Measurements from ENCODE around the gene COPB2. TPM values are rescaled to one million over a fixed set of nuclear protein-coding genes. Genes with fewer than 3 reads are reported as not detected.

The COPB2 gene
- total and polyA plus RNA-seq, 10 of the 15 experiments (the other 5 are each of a cell fraction or from before 2014, with no cell fraction given): 51.3 to 143 (median 116) TPM

- no TSS peak for BruUV-seq (replicated peaks)
- Histone ChIP-seq H4K20me1 (ENCODE audit: control insufficient read depth, insufficient read depth) (no peaks in the 10 kb centered on the region), H3K36me3 (ENCODE audit: control insufficient read depth in 2 of 2, insufficient read depth in 2 of 2, low read length in 1 of 2) (no peaks in the 10 kb centered on the region; a peak in 1 of 4 replicates), H3K9ac (ENCODE audit: control insufficient read depth, insufficient read depth, low read length) (no peak overlapping the region), H3K9me3 (replicated peaks; ENCODE audit: control insufficient read depth, insufficient read depth, low read length) (no peaks in the 10 kb centered on the region), H3K79me2 (ENCODE audit: control insufficient read depth, insufficient read depth, low read length) (no peaks in the 10 kb centered on the region), H3K4me2 (ENCODE audit: control insufficient read depth, insufficient read depth) (no peak overlapping the region), H2AFZ (ENCODE audit: control insufficient read depth, low read depth, low read length) (no peak overlapping the region), H3K4me3 (no peak overlapping the region), H3K27me3 (replicated peaks in 1 of 2; ENCODE audit: control insufficient read depth in 2 of 2, insufficient read depth in 2 of 2, low read length in 1 of 2) (no peaks in the 10 kb centered on the region), H3K4me1 (ENCODE audit: control insufficient read depth, insufficient read depth, low read length) (no peaks in the 10 kb centered on the region), H3K27ac (ENCODE audit: control insufficient read depth, insufficient read depth) (no peak overlapping the region)
- POLR2A ChIA-PET: no interaction called here
- intact Hi-C loops (cut with micrococcal nuclease; ENCODE audit: unreplicated experiment): loop anchor here (5.0 kb wide), 2 partner anchors 776 to 1436 kb away; no protein-coding TSS in a partner anchor
- SMC1A ChIA-PET (ENCODE audit: uncharacterized antibody, unreplicated experiment): interaction anchor here (1.1 to 1.5 kb wide), 3 partner anchors 93 to 1727 kb away, joined by 3 to 5 read pairs (median 3); no protein-coding TSS in a partner anchor
- in situ Hi-C loops (cut with MboI): loop anchor here (25.0 kb wide), 1 partner anchor 1436 kb away; no protein-coding TSS in a partner anchor
- DNase-seq (ENCODE audit: low read depth, low spot score) (no peak), ATAC-seq (no peak), FAIRE-seq (no peak)
- RAD21 ChIA-PET (ENCODE audit: unreplicated experiment): interaction anchor here (1.0 kb wide), 1 partner anchor 136 kb away, joined by 4 read pairs; no protein-coding TSS in a partner anchor
- 74% methylated on average over 5 of the region's 5 CpGs for WGBS (ENCODE audit: insufficient coverage, insufficient replicate concordance, low lambda C conversion rate, missing lambda C conversion rate)
- CTCF ChIA-PET: interaction anchor here (1.0 to 1.9 kb wide), 5 partner anchors 14 to 1438 kb away, joined by 3 to 7 read pairs (median 4); no protein-coding TSS in a partner anchor
- TF ChIP-seq MTA2 (IDR thresholded peaks at IDR 0.05; ENCODE audit: low read depth): no peak
- TF ChIP-seq SUZ12 (IDR thresholded peaks at IDR 0.05; ENCODE audit: unreplicated experiment): no peak
- TF ChIP-seq IRF5 (IDR thresholded peaks at IDR 0.05; ENCODE audit: borderline replicate concordance): no peak
- TF ChIP-seq CBX5 (IDR thresholded peaks at IDR 0.05; ENCODE audit: low read depth): no peak
- TF ChIP-seq PAX8 (IDR thresholded peaks at IDR 0.05): no peak
- no peak for TF ChIP-seq ZNF384 (IDR thresholded peaks at IDR 0.05; ENCODE audit: borderline replicate concordance, low read depth, low read length)
- TF ChIP-seq CHD4 (IDR thresholded peaks at IDR 0.05): no peak
- no peak for TF ChIP-seq ZBED1 (IDR thresholded peaks at IDR 0.05; ENCODE audit: borderline replicate concordance)
- TF ChIP-seq HDGF (IDR thresholded peaks at IDR 0.05): no peak
- TF ChIP-seq, protein P1, sequence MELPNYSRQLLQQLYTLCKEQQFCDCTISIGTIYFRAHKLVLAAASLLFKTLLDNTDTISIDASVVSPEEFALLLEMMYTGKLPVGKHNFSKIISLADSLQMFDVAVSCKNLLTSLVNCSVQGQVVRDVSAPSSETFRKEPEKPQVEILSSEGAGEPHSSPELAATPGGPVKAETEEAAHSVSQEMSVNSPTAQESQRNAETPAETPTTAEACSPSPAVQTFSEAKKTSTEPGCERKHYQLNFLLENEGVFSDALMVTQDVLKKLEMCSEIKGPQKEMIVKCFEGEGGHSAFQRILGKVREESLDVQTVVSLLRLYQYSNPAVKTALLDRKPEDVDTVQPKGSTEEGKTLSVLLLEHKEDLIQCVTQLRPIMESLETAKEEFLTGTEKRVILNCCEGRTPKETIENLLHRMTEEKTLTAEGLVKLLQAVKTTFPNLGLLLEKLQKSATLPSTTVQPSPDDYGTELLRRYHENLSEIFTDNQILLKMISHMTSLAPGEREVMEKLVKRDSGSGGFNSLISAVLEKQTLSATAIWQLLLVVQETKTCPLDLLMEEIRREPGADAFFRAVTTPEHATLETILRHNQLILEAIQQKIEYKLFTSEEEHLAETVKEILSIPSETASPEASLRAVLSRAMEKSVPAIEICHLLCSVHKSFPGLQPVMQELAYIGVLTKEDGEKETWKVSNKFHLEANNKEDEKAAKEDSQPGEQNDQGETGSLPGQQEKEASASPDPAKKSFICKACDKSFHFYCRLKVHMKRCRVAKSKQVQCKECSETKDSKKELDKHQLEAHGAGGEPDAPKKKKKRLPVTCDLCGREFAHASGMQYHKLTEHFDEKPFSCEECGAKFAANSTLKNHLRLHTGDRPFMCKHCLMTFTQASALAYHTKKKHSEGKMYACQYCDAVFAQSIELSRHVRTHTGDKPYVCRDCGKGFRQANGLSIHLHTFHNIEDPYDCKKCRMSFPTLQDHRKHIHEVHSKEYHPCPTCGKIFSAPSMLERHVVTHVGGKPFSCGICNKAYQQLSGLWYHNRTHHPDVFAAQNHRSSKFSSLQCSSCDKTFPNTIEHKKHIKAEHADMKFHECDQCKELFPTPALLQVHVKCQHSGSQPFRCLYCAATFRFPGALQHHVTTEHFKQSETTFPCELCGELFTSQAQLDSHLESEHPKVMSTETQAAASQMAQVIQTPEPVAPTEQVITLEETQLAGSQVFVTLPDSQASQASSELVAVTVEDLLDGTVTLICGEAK (IDR thresholded peaks at IDR 0.05; ENCODE audit: borderline replicate concordance): no peak
- TF ChIP-seq MEF2B (IDR thresholded peaks at IDR 0.05; ENCODE audit: partially characterized antibody, poor library complexity, severe bottlenecking): no peak
- TF ChIP-seq, protein P2, sequence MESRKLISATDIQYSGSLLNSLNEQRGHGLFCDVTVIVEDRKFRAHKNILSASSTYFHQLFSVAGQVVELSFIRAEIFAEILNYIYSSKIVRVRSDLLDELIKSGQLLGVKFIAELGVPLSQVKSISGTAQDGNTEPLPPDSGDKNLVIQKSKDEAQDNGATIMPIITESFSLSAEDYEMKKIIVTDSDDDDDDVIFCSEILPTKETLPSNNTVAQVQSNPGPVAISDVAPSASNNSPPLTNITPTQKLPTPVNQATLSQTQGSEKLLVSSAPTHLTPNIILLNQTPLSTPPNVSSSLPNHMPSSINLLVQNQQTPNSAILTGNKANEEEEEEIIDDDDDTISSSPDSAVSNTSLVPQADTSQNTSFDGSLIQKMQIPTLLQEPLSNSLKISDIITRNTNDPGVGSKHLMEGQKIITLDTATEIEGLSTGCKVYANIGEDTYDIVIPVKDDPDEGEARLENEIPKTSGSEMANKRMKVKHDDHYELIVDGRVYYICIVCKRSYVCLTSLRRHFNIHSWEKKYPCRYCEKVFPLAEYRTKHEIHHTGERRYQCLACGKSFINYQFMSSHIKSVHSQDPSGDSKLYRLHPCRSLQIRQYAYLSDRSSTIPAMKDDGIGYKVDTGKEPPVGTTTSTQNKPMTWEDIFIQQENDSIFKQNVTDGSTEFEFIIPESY (IDR thresholded peaks at IDR 0.05): no peak
- no peak for TF ChIP-seq STAT3 (IDR thresholded peaks at IDR 0.05; ENCODE audit: low read depth, low read length)
Observed at GRCh38 chr3:139425745-139426400, 36.4 kb upstream of the COPB2 start.
